Astrocyte of the cerebellum (primary cell): Measurements from ENCODE around the gene GEN1.

Experiments
- DNase-seq: peaks from one replicate; pipeline ENCODE4 v3.0.0-alpha.2; 2011; ENCODE audit warnings: low read depth
- H3K4me3 ChIP-seq: 2 replicates; pipeline ENCODE4 v1.5.1; 2011; ENCODE audit warnings: mild to moderate bottlenecking, low read depth, low read length, moderate library complexity
- CTCF ChIP-seq: IDR thresholded peaks from 2 replicates; pipeline ENCODE4 v1.5.1; 2012; ENCODE audit warnings: low read length, low read depth, moderate library complexity, mild to moderate bottlenecking; ENCODE audit errors: missing control alignments
- in situ Hi-C: cut with HindIII; loops from 2 replicates; pipeline ENCODE4 v1.10.0; 2017; ENCODE audit warnings: low sequenced_read_pairs

The GEN1 gene

GRCh38 chr2:17772532-17772931, 18.6 kb downstream of the GEN1 start:
- in situ Hi-C loops: no loop called here
- no peak for DNase-seq
- H3K4me3 ChIP-seq: no peak overlapping the region
- no peak for TF ChIP-seq CTCF

- no peak for DNase-seq
- H3K4me3 ChIP-seq: no peak overlapping the region
- TF ChIP-seq CTCF: no peak
- in situ Hi-C loops: no loop called here
Measured at GRCh38 chr2:17780546-17780945, 26.6 kb downstream of the GEN1 start.

DNA sequence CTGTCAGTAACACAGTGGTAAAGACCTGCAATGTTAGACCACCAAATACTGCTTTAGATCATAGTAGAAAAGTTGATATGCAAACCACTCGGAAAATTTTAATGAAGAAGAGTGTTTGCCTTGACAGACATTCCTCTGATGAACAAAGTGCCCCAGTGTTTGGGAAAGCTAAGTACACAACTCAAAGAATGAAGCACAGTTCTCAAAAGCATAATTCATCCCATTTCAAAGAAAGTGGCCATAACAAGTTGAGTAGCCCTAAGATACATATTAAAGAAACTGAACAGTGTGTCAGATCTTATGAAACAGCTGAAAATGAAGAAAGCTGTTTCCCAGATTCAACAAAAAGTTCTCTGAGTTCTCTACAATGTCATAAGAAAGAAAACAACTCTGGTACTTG, 27.5 kb downstream of the GEN1 start:
- in situ Hi-C loops: no loop called here
- no peak for TF ChIP-seq CTCF
- no peak overlapping the region for H3K4me3 ChIP-seq
- DNase-seq: no peak

GRCh38 chr2:17786727-17787126, 32.8 kb downstream of the GEN1 start:
- in situ Hi-C loops: no loop called here
- TF ChIP-seq CTCF: no peak
- H3K4me3 ChIP-seq: no peak overlapping the region
- DNase-seq: no peak

DNA sequence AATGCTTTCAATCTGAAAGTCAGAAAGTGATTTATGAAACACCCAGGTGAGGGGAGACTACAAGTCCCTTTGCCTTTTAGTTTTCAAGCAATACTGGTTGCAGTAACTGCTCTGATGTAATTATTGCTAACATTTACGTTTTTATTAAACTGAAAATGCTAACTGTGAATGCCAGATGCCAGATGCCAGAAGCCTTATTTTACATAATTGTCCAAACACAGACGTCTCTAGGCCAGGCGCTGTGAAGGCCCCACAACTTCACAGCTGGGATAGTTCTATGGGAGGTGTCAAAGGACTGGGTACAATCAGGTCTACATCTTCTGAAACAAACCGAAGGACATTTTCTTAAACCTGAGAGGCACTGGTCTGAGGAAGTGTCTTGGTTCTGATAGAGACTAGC, 34.8 kb downstream of the GEN1 start:
- in situ Hi-C loops: no loop called here
- no peak for DNase-seq
- H3K4me3 ChIP-seq: no peak overlapping the region
- no peak for TF ChIP-seq CTCF

GRCh38 chr2:17790536-17790935, 36.6 kb downstream of the GEN1 start:
- in situ Hi-C loops: no loop called here
- no peak for TF ChIP-seq CTCF
- no peak for DNase-seq
- H3K4me3 ChIP-seq: no peak overlapping the region

DNA sequence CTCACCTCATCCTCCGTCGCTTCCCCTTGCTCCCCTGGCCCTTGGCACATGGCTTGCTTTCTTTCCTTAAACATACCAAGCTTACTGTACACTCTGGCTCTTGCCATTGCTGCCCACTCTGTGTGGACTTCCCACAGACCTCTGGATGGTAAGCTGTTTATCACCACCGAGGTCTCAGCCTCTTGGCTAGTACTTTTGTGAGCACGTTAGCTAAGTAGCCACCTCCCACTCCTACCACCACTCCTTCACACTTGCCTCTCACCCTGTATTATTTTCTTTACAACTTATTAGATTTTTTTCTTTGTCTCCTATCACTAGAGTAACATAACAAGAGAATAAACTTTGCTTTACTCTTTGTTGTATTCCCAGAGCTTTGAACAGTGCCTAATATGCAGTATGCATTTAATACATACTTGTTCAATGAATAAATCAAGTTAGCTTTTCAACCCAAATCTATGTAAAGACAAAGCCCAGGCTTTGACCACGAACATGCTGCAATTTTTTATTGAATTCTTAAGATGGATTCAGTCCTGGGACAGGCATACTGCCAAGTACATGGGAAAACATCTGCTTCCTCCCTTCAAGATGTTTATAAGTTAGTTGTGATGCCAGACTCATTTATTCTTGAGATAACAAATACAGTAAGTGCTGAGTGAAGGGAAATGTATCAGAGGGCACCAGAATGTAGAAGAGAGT, 37.3 kb downstream of the GEN1 start:
- H3K4me3 ChIP-seq: no peak overlapping the region
- TF ChIP-seq CTCF: no peak
- in situ Hi-C loops: no loop called here
- peak; percentile 78 for DNase-seq
